ENCODE results near the gene ACYP2.

ACYP2 gene

GRCh38 chr2:54353216-54353615 is 237.8 kb downstream of the ACYP2 start:
- CTCF ChIA-PET: no interaction called here
- Histone ChIP-seq H3K36me3 (ENCODE audit: control insufficient read depth in 2 of 2, insufficient read depth in 1 of 2, low read length in 2 of 2) (no peaks in the 10 kb centered on the region), H3K4me1 (ENCODE audit: control insufficient read depth, insufficient read depth, low read length) (no peaks in the 10 kb centered on the region), H3K9me3 (ENCODE audit: control insufficient read depth, insufficient read depth, low read depth, low read length) (no peaks in the 10 kb centered on the region), H3K27ac (ENCODE audit: extremely low read depth, low read depth, low read length) (no peak overlapping the region), H3K4me3 (ENCODE audit: low read depth, low read length) (no peak overlapping the region)
- TF ChIP-seq SP7 (tag by site-specific recombination; IDR thresholded peaks at IDR 0.05) (0 out of 2 replicates have a peak, but pooled peaks have one; percentile 7), ZNF629 (tag by site-specific recombination; IDR thresholded peaks at IDR 0.05) (no peak), OSR2 (tag by site-specific recombination; IDR thresholded peaks at IDR 0.05) (0 out of 2 replicates have a peak, but pooled peaks have one; percentile 13)
- TF ChIP-seq, protein P1, sequence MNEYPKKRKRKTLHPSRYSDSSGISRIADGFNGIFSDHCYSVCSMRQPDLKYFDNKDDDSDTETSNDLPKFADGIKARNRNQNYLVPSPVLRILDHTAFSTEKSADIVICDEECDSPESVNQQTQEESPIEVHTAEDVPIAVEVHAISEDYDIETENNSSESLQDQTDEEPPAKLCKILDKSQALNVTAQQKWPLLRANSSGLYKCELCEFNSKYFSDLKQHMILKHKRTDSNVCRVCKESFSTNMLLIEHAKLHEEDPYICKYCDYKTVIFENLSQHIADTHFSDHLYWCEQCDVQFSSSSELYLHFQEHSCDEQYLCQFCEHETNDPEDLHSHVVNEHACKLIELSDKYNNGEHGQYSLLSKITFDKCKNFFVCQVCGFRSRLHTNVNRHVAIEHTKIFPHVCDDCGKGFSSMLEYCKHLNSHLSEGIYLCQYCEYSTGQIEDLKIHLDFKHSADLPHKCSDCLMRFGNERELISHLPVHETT (tag by site-specific recombination; IDR thresholded peaks at IDR 0.05): no peak
- POLR2A ChIA-PET: no interaction called here

All from HEK293 (cell line).